GM18870 (cell line): ENCODE measurements around the gene ZNF343.

Experiments used
- ATAC-seq: cut with Tn5 transposase; IDR thresholded peaks from one replicate; pipeline ENCODE4 v1.9.1; 2021; ENCODE audit warnings: moderate library complexity; ENCODE audit not compliant: unreplicated experiment

ZNF343 gene

DNA sequence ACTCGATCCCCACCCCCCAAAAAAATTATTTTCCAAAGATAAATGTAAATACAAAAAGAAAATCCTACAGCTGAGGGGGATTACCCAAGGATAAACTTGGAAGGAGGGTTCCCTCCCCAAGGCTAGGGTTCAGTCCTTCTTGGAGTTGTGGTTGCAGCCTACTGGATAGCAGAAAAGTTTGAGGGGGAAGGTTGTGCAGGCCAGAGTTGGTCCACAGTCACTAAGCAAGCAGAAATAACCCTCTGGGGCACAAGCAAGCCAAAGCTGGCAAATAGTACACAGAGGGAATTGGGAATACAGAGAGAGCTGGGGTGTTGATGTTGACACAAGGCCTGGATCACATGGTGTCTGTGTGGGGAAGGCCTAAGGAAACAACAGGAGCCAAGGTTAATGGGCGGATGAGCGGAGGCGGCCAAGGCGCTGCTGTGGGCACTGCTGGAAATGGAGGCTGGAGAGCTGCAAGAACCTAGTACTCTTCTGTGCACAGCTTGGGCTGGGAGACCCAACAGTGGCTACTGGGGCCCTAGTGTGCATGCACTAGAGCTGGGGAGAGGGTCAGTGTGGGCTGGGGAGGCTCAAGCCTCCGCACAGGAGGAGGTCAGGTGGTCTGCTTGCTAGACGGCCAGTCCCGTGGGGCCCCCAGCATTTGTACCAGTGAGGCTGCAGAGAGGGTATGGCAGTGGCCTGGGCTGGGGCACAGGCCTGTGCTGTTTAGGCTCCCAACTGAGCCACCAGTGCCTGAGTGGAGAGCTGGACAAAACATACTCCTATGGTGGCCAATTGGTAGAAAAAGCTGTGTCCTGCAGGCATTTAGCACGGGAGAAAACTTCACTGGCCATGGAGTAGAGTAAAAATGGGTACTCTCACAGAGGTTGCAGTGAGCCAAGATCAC lies 32.6 kb downstream of the ZNF343 start:
- no peak for ATAC-seq

DNA sequence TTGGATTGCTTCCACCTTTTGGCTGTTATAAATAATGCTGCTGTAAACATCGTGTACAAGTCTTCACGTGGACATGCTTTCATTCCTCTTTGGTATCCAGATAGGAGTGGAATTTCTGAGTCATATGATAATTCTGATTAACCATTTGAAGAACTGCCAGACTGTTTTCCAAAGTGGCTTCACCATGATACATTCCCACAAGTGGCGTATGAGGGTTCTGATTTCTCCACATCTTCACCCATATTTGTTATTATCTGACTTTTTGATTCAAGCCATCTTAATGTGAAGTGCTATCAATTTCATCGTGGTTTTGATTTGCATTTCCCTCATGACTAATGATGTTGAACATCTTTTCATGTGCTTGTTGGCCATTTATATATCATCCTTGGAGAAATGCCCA lies 35.2 kb downstream of the ZNF343 start:
- ATAC-seq = no peak

GRCh38 chr20:2470423-2471193 lies 38.1 kb downstream of the ZNF343 start, which contains the start of gene SNRPB:
Gene SNRPB (minus strand): TSS chr20:2470789. CDS start chr20:2470690, 99 bp downstream.
- ATAC-seq = peak; percentile 93

- ATAC-seq = no peak
These were observed 38.7 kb downstream of the ZNF343 start for GRCh38 chr20:2469991-2470422.

DNA sequence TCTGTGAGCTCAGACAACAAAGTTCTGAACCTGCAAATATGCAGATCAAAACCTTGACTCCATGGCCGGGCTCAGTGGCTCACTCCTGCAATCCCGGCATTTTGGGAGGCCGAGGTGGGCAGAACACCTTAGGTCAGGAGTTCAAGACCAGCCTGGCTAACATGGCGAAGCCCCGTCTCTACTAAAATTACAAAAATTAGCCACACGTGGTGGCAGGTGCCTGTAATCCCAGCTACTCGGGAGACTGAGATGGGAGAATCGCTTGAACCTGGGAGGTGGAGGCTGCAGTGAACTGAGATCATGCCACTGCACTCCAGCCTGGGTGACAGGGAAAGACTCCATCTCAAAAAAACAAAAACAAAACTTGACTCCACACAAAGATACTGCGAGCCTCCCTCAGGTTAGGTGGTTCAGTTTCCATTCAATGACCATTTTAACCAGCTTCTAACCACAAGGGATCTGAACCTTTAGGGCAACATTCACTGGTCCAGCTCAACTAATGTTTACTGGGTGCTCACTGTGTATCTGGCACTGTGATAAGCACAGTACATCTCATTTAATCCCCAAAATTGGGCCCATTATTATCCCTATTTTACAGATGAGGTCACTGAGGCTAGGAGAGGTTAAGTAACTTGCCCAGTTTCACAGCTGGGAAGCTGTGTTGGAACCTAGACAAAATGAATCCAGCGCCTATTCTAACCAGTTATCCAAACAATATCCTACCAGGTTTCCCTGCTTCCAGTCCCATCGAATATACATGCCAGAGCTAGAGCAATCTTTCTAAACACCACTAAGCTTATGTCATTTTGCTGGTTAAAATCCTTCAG lies 39.9 kb downstream of the ZNF343 start:
- ATAC-seq = no peak

DNA sequence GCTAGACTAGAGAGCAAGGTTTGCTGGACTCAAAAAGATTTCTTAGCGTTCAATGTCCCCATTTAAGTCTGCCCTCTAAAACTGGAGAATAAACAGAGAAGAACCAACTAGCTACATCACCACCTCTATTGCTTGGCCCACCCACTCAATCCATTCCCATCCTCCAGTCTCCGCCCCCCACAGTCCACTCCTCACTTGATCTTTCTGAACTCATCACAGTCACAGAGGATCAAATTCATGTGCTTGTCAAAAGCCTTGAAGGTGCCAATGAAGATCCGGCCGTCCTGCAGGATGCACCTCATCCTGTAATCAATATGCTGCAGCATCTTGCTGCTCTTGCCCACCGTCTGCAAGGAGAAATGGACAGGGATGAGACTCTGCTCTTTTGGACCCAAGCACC lies 41.3 kb downstream of the ZNF343 start:
- ATAC-seq = no peak

GRCh38 chr20:2465100-2465499 lies 43.6 kb downstream of the ZNF343 start:
- ATAC-seq = no peak

- no peak for ATAC-seq
These were observed 44.9 kb downstream of the ZNF343 start for GRCh38 chr20:2463616-2464365.

DNA sequence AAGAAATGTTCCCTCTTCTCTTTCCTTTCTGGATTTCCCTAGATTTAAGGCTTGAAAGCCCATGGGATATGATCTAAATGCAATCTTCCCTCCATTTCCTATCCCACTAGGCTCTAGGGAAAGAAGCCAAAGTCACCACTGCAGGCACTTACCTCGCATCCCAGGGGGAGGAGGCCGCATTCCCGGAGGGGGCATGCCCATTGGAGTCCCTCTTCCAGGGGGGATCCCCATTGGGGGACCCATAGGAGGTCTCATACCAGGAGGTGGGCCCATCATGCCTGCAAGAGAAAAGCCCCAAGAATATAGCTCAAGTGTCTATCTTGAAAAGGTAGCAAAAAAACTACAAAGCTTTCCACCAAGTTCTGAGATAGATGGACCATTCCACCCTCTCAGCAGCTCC lies 46.2 kb downstream of the ZNF343 start:
- ATAC-seq = no peak

- ATAC-seq = no peak
These were observed 47.8 kb downstream of the ZNF343 start for GRCh38 chr20:2460752-2461424.

DNA sequence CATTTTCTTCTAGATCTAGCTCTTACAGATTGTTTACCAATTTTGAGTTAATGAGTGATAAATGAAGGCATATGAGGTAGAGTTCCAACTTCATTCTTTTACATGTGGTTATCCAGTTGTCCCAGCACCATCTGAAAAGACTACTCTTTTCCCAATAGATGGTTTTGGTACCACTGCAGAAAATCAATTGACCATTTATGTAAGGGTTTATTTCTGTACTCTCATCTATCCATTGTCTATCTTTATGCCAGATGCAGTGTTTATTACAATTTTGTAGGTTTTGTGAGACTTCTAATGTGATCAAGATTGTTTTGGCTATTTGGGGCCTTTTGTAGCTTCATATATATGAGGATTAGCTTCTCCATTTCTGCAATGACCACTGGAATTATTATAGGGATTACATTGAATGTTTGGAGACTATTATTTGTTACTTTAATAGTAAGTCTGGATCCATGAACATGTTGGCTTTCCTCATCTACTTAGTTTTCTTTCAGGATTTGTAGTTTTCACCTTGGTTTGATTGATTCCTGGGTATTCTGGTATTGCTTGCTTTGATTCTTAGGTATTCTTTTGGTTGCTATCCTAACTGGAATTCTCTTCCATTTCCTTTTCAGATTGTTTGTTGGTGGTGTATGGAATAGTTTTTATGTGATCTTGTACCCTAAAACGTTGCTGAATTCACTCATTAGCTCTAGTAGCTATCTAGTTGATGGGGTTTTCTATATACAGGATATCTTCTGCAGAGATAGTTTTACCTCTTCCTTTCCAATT lies 48.5 kb downstream of the ZNF343 start:
- no peak for ATAC-seq

DNA sequence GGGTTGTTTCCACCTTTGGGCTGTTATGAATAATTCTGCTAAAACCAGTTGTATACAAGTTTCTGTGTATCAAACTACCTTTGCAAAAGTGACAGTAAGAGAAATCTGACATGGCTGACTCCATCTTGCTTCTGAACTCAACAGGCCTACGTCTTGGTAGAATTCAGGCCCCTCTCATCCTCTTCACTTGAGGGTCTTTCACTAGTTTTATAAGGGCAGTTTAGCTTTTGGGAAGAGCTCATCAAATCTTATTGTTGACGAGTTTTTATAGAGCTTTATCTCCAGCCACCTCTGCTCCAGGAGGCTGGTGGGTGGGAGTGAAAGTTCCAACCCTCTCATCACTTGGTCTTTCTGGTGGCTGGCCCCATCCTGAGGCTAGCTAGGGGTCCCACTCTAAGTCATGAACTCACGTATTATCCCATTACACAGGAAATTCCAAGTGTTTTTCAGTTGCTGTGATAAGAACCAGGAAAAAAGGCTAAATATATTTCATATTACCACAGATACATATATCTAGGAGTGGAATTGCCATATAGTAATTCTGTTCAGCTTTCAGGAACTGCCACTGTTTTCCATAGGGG lies 49.7 kb downstream of the ZNF343 start:
- no peak for ATAC-seq

DNA sequence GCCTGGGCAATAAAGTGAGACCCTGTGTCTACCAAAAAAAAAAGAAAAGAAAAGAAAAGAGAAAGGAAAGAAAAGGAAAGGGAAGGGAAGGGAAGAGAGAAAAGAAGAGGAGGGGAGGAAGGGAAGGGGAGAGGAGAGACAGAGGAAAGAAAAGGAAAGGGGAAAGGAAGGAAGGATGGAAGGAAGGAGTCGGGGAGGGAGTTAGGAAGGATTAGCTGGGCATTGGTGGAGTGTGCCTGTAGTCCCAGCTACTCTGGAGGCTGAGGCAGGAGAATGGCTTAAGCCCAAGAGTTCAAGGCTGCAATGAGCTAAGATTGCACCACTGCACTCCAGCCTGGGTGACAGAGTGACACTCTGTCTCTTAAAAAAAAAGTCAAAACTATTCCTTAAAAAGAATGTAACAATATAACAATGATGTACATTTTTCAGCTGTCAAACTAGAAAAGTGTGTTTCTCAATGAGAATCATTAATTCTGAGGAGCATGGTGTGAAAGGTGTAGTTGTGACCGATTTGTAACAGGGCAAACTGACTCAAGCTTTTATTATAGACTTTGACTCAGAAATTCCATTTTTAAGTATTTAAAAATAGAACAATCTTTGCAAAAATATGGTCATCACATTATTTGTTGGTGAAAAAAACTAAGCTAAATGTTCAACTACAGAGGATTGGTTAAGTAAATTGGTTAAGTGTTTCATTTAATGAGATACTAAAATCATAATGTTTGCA lies 52.8 kb downstream of the ZNF343 start:
- no peak for ATAC-seq

DNA sequence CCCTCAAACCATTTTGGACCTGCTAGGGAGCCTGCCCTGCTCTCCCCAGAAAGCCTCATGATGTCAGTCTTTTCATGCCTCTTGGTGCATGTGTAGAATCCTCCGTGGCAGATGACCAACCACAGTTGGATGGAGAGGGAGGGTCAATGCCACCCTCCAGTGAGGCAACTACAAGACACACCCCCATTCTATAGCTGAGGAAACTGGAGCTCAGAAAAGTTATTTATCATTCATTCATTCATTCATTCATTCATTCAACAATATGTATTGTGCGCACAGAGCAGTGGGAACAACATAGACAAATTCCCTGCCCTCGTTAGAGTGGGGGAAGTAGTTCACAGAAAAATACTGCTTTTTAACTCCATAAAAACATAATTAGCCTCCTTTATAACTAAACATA lies 54.9 kb downstream of the ZNF343 start:
- no peak for ATAC-seq

GRCh38 chr20:2451939-2452732 lies 56.6 kb downstream of the ZNF343 start:
- ATAC-seq = no peak

- ATAC-seq = no peak
These were observed 57.3 kb downstream of the ZNF343 start for GRCh38 chr20:2451422-2451821.

DNA sequence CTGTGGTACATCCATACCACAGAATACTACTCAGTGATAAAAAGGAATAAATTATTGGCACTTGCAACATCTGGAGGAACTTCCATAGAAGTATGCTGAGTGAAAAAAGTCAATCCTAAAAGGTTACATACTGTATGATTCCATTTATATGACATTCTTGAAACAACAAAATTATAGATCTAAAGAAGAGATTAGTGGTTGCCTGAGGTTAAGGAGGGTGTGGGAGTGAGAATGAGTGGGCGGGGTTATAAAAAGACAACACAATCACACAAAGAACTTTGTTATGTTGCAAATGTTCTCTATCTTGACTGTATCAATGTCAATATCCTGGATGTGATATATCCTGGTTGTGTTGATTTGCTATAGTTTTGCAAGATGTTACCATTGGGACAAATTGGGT lies 59.3 kb downstream of the ZNF343 start:
- no peak for ATAC-seq
